ENCODE results near the gene DIP2B. TPM values are rescaled to one million over a fixed set of nuclear protein-coding genes. Genes with fewer than 3 reads are reported as not detected.

DIP2B gene
- total RNA-seq, 1 experiment from 2014 or later: 20.0 TPM

GRCh38 chr12:50695961-50696360, 191.2 kb downstream of the DIP2B start:
- H3K27me3 ChIP-seq (ENCODE audit: insufficient read depth, low read length): no peaks in the 10 kb centered on the region
- no peak overlapping the region for H3K23ac ChIP-seq (ENCODE audit: insufficient read length, low read depth, low read length)
- H4K8ac ChIP-seq (replicated peaks; ENCODE audit: insufficient read length, low read depth, low read length): no peak overlapping the region
- no peaks in the 10 kb centered on the region for H3K79me2 ChIP-seq (ENCODE audit: insufficient read depth, low read length)
- no peak overlapping the region for H3K56ac ChIP-seq (ENCODE audit: insufficient read length, low read depth, low read length)
- no peaks in the 10 kb centered on the region for H3K79me1 ChIP-seq (ENCODE audit: insufficient read depth, low read depth, low read length, poor library complexity, severe bottlenecking)
- H3K4me1 Mint-ChIP-seq: no peaks in the 10 kb centered on the region
- H3K36me3 Mint-ChIP-seq (ENCODE audit: insufficient read depth in 1 of 3, low read depth in 3 of 3): peaks cover 14 to 47% (median 24%) of the 10 kb centered on the region in 3 experiments
- H3K9me3 Mint-ChIP-seq: no peaks in the 10 kb centered on the region
- no peak overlapping the region for H4K5ac ChIP-seq (ENCODE audit: insufficient read length, low read depth, low read length)
- no peak overlapping the region for H3T11ph ChIP-seq (ENCODE audit: low read length)
- no peaks in the 10 kb centered on the region for H4K20me1 ChIP-seq (ENCODE audit: control insufficient read depth, insufficient read depth, insufficient read length)
- no peak for TF ChIP-seq CTCF (conservative IDR thresholded peaks at IDR 0.05)
- H3K27me3 Mint-ChIP-seq (ENCODE audit: low read depth): no peaks in the 10 kb centered on the region
- H3K9me3 ChIP-seq (ENCODE audit: control insufficient read depth, low read depth, low read length): no peaks in the 10 kb centered on the region
- no peak overlapping the region for H2AK5ac ChIP-seq (ENCODE audit: insufficient read length, low read length)
- no peak overlapping the region for H3K4me2 ChIP-seq (ENCODE audit: insufficient read depth, insufficient read length, low read length)
- no peak overlapping the region for H4K91ac ChIP-seq (ENCODE audit: insufficient read length, low read depth, low read length)
- no peak overlapping the region for H2BK15ac ChIP-seq (ENCODE audit: low read depth, low read length)
- DNase-seq: no peak
- H3K4me1 ChIP-seq (ENCODE audit: insufficient read depth, low read length): no peaks in the 10 kb centered on the region
- H2BK12ac ChIP-seq (ENCODE audit: insufficient read length, low read depth, low read length): no peak overlapping the region
- no peak overlapping the region for H2BK5ac ChIP-seq (ENCODE audit: insufficient read length, low read length)
- H2BK20ac ChIP-seq (ENCODE audit: low read depth, low read length, poor library complexity, severe bottlenecking): no peak overlapping the region
- H3K27ac ChIP-seq (ENCODE audit: insufficient read length, low read depth, low read length): no peak overlapping the region
- H3K18ac ChIP-seq (ENCODE audit: insufficient read length, low read depth, low read length): no peak overlapping the region
- no CpG with 5 or more reads among the region's 4 CpGs for WGBS (ENCODE audit: extremely low coverage, insufficient read length, low lambda C conversion rate)
- no peak overlapping the region for H3K4me3 Mint-ChIP-seq
- H3K9ac ChIP-seq (ENCODE audit: extremely low read depth, insufficient read length, low read length): no peak overlapping the region
- H3K4ac ChIP-seq (ENCODE audit: low read depth, low read length): no peak overlapping the region
- no peak overlapping the region for H3K27ac Mint-ChIP-seq
- H3K23me2 ChIP-seq (ENCODE audit: insufficient read length, low read depth, low read length, poor library complexity, severe bottlenecking): no peaks in the 10 kb centered on the region
- no peak overlapping the region for H3K14ac ChIP-seq (ENCODE audit: insufficient read depth, low read length)
- no peak overlapping the region for H2BK120ac ChIP-seq (ENCODE audit: low read depth, low read length, poor library complexity, severe bottlenecking)
- H2AFZ ChIP-seq (ENCODE audit: low read length): no peak overlapping the region

All from H9 (cell line).